WTC11 (cell line): ENCODE measurements around the gene DGCR8. TPM values are rescaled to one million over a fixed set of nuclear protein-coding genes. Genes with fewer than 3 reads are reported as not detected.

ENCODE experiments used
- ATAC-seq: fragments of 200-7000 bp; cut with Tn5 transposase; 2 replicates; pipeline ENCODE4 v1.10.0; 2021; ENCODE audit warnings: mild to moderate bottlenecking, moderate library complexity
- CTCF ChIA-PET: fragments of 300-600 bp; sonication (Branson Sonifier 250); formaldehyde crosslinking; loops from one replicate; lab custom pipeline; 2021; ENCODE audit warnings: antibody characterized with exemption; lab: Charles Lee
- POLR2A ChIA-PET: fragments of 350-600 bp; sonication (Branson Sonifier 250); formaldehyde crosslinking; loops from one replicate; lab custom pipeline; 2021; ENCODE audit warnings: antibody characterized with exemption; lab: Charles Lee
- DNase-seq: peaks from one replicate; pipeline ENCODE4 v3.0.0; 2021; ENCODE audit warnings: low spot score
- H3K27ac Mint-ChIP-seq: 2 replicates; pipeline ENCODE4 v1.8.0; 2021; ENCODE audit warnings: mixed read lengths
- H3K27me3 Mint-ChIP-seq: 2 replicates; pipeline ENCODE4 v1.8.0; 2021; ENCODE audit warnings: low read depth, mild to moderate bottlenecking, moderate library complexity, mixed read lengths
- H3K36me3 Mint-ChIP-seq: 2 replicates; pipeline ENCODE4 v1.8.0; 2021; ENCODE audit warnings: mixed read lengths
- H3K4me1 Mint-ChIP-seq: 2 replicates; pipeline ENCODE4 v1.8.0; 2022; ENCODE audit warnings: mixed read lengths
- H3K4me3 Mint-ChIP-seq: 2 replicates; pipeline ENCODE4 v1.8.0; 2021; ENCODE audit warnings: mild to moderate bottlenecking, moderate library complexity, mixed read lengths
- H3K9me3 Mint-ChIP-seq: 2 replicates; pipeline ENCODE4 v1.8.0; 2021; ENCODE audit warnings: mixed read lengths
- CBFB ChIP-seq: sonication (generic); formaldehyde crosslinking; IDR thresholded peaks from 2 replicates; pipeline ENCODE4 v1.8.1; 2022; ENCODE audit warnings: mild to moderate bottlenecking, low read depth, missing genetic modification reagents
- CREM ChIP-seq: sonication (generic); formaldehyde crosslinking; IDR thresholded peaks from 2 replicates; pipeline ENCODE4 v1.8.1; 2022; ENCODE audit warnings: mild to moderate bottlenecking, missing genetic modification reagents, moderate library complexity
- EMX1 ChIP-seq: fragments of 250-450 bp; sonication (Bioruptor Pico); IDR thresholded peaks from 2 replicates; pipeline ENCODE4 v1.8.0; 2021; ENCODE audit warnings: mild to moderate bottlenecking
- ETV6 ChIP-seq: sonication (generic); formaldehyde crosslinking; IDR thresholded peaks from 2 replicates; pipeline ENCODE4 v1.8.1; 2022; ENCODE audit warnings: mild to moderate bottlenecking, missing genetic modification reagents
- GRHL2 ChIP-seq: fragments of 250-450 bp; sonication (Bioruptor Pico); IDR thresholded peaks from 2 replicates; pipeline ENCODE4 v1.8.0; 2022; ENCODE audit warnings: mild to moderate bottlenecking, moderate library complexity; ENCODE audit not compliant: insufficient replicate concordance, severe bottlenecking
- HMGA2 ChIP-seq: fragments of 250-450 bp; sonication (Bioruptor Pico); IDR thresholded peaks from 2 replicates; pipeline ENCODE4 v1.4.0; 2021; ENCODE audit warnings: mild to moderate bottlenecking, moderate library complexity
- JUN ChIP-seq: sonication (generic); formaldehyde crosslinking; IDR thresholded peaks from 2 replicates; pipeline ENCODE4 v1.8.0; 2023; ENCODE audit warnings: mild to moderate bottlenecking, missing genetic modification reagents
- KAT7 ChIP-seq: sonication (generic); formaldehyde crosslinking; IDR thresholded peaks from 2 replicates; pipeline ENCODE4 v1.8.1; 2023; ENCODE audit warnings: missing genetic modification reagents, mild to moderate bottlenecking, borderline replicate concordance
- MAX ChIP-seq: sonication (generic); formaldehyde crosslinking; IDR thresholded peaks from 2 replicates; pipeline ENCODE4 v1.8.0; 2022; ENCODE audit warnings: mild to moderate bottlenecking, missing genetic modification reagents
- NFATC4 ChIP-seq: fragments of 250-450 bp; sonication (Bioruptor Pico); IDR thresholded peaks from 2 replicates; pipeline ENCODE4 v1.9.0; 2021; ENCODE audit warnings: mild to moderate bottlenecking
- NFE2L1 ChIP-seq: sonication (generic); formaldehyde crosslinking; IDR thresholded peaks from 2 replicates; pipeline ENCODE4 v1.8.1; 2023; ENCODE audit warnings: missing genetic modification reagents
- NFYB ChIP-seq: sonication (generic); formaldehyde crosslinking; conservative IDR thresholded peaks from 2 replicates; pipeline ENCODE4 v1.8.0; 2022; ENCODE audit warnings: low read depth, missing genetic modification reagents
- NR2C2 ChIP-seq: sonication (generic); formaldehyde crosslinking; IDR thresholded peaks from 2 replicates; pipeline ENCODE4 v1.8.0; 2022; ENCODE audit warnings: mild to moderate bottlenecking, missing genetic modification reagents
- SOX15 ChIP-seq: fragments of 250-450 bp; sonication (Bioruptor Pico); IDR thresholded peaks from 2 replicates; pipeline ENCODE4 v1.9.0; 2021; ENCODE audit warnings: mild to moderate bottlenecking
- SP1 ChIP-seq: sonication (generic); formaldehyde crosslinking; conservative IDR thresholded peaks from 2 replicates; pipeline ENCODE4 v1.8.1; 2022; ENCODE audit warnings: missing genetic modification reagents
- TEAD1 ChIP-seq: sonication (generic); formaldehyde crosslinking; IDR thresholded peaks from 2 replicates; pipeline ENCODE4 v1.8.0; 2022; ENCODE audit warnings: mild to moderate bottlenecking, missing genetic modification reagents
- TP53 ChIP-seq: sonication (generic); formaldehyde crosslinking; IDR thresholded peaks from 2 replicates; pipeline ENCODE4 v1.8.1; 2023; ENCODE audit warnings: mild to moderate bottlenecking, missing genetic modification reagents
- ZNF219 ChIP-seq: sonication (generic); formaldehyde crosslinking; IDR thresholded peaks from 2 replicates; pipeline ENCODE4 v1.8.0; 2023; ENCODE audit warnings: missing genetic modification reagents, mild to moderate bottlenecking, borderline replicate concordance
- ZNF416 ChIP-seq: fragments of 250-450 bp; sonication (Bioruptor Pico); IDR thresholded peaks from 2 replicates; pipeline ENCODE4 v1.9.0; 2021; ENCODE audit warnings: mild to moderate bottlenecking, inconsistent platforms
- total RNA-seq: library from RNA; stranded (reverse); gene quantifications from 3 replicates; pipeline ENCODE4 v1.2.3, GENCODE V29; 2021
- TF ChIP-seq, protein P1 (sequence below): sonication (generic); formaldehyde crosslinking; IDR thresholded peaks from 2 replicates; pipeline ENCODE4 v1.8.1; 2023; ENCODE audit warnings: mild to moderate bottlenecking, missing genetic modification reagents
- TF ChIP-seq, protein P2 (sequence below): sonication (generic); formaldehyde crosslinking; IDR thresholded peaks from 2 replicates; pipeline ENCODE4 v1.8.1; 2023; ENCODE audit warnings: mild to moderate bottlenecking, moderate library complexity, missing genetic modification reagents
- TF ChIP-seq, protein P3 (sequence below): sonication (generic); formaldehyde crosslinking; IDR thresholded peaks from 2 replicates; pipeline ENCODE4 v1.8.0; 2022; ENCODE audit warnings: mild to moderate bottlenecking, missing genetic modification reagents
- TF ChIP-seq, protein P4 (sequence below): sonication (generic); formaldehyde crosslinking; IDR thresholded peaks from 2 replicates; pipeline ENCODE4 v1.8.1; 2023; ENCODE audit warnings: mild to moderate bottlenecking, missing genetic modification reagents, moderate library complexity
- TF ChIP-seq, protein P5 (sequence below): sonication (generic); formaldehyde crosslinking; IDR thresholded peaks from 2 replicates; pipeline ENCODE4 v1.8.0; 2023; ENCODE audit warnings: missing genetic modification reagents
- TF ChIP-seq, protein P6 (sequence below): sonication (generic); formaldehyde crosslinking; conservative IDR thresholded peaks from 2 replicates; pipeline ENCODE4 v1.8.1; 2022; ENCODE audit warnings: mild to moderate bottlenecking, missing genetic modification reagents

The DGCR8 gene
- total RNA-seq, 1 experiment from 2014 or later = 55.0 TPM

DNA sequence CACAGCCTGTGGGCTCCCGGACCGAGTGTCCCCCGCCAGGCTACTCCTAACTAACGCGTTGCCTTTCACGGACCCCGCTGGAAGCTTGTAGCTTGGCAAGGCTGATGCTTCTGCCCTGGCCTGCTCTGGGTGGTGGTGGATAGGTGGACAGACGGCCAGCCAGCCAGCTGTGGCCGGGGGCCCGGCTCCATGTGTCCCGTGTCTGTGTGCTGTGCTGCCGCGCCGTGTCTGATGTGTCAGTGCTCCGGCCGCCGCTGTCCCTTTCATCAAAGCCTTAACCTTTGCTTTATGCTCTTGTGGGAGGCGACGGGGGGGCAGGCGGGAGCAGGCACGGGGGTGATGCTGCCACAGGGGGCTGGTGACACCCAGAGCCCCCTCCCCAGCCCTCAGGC lies 65.8 kb downstream of the DGCR8 start:
- TF ChIP-seq, protein P1, sequence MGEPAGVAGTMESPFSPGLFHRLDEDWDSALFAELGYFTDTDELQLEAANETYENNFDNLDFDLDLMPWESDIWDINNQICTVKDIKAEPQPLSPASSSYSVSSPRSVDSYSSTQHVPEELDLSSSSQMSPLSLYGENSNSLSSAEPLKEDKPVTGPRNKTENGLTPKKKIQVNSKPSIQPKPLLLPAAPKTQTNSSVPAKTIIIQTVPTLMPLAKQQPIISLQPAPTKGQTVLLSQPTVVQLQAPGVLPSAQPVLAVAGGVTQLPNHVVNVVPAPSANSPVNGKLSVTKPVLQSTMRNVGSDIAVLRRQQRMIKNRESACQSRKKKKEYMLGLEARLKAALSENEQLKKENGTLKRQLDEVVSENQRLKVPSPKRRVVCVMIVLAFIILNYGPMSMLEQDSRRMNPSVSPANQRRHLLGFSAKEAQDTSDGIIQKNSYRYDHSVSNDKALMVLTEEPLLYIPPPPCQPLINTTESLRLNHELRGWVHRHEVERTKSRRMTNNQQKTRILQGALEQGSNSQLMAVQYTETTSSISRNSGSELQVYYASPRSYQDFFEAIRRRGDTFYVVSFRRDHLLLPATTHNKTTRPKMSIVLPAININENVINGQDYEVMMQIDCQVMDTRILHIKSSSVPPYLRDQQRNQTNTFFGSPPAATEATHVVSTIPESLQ (CRISPR knock-in tag) = no peak
- TF ChIP-seq, protein P2, sequence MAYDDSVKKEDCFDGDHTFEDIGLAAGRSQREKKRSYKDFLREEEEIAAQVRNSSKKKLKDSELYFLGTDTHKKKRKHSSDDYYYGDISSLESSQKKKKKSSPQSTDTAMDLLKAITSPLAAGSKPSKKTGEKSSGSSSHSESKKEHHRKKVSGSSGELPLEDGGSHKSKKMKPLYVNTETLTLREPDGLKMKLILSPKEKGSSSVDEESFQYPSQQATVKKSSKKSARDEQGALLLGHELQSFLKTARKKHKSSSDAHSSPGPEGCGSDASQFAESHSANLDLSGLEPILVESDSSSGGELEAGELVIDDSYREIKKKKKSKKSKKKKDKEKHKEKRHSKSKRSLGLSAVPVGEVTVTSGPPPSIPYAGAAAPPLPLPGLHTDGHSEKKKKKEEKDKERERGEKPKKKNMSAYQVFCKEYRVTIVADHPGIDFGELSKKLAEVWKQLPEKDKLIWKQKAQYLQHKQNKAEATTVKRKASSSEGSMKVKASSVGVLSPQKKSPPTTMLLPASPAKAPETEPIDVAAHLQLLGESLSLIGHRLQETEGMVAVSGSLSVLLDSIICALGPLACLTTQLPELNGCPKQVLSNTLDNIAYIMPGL (CRISPR knock-in tag) = no peak
- TF ChIP-seq EMX1 (no peak), CREM (no peak), HMGA2 (CRISPR knock-in tag) (no peak), ZNF416 (CRISPR knock-in tag) (no peak), NFATC4 (CRISPR knock-in tag) (no peak), TEAD1 (CRISPR knock-in tag) (no peak)
- no peak overlapping the region for H3K4me3 Mint-ChIP-seq
- H3K27ac Mint-ChIP-seq = no peak overlapping the region
- H3K4me1 Mint-ChIP-seq = no peaks in the 10 kb centered on the region
- POLR2A ChIA-PET = no interaction called here
- no peaks in the 10 kb centered on the region for H3K36me3 Mint-ChIP-seq
- no peaks in the 10 kb centered on the region for H3K9me3 Mint-ChIP-seq
- H3K27me3 Mint-ChIP-seq = no peaks in the 10 kb centered on the region
- no peak for DNase-seq
- CTCF ChIA-PET = no interaction called here
- no peak for ATAC-seq

DNA sequence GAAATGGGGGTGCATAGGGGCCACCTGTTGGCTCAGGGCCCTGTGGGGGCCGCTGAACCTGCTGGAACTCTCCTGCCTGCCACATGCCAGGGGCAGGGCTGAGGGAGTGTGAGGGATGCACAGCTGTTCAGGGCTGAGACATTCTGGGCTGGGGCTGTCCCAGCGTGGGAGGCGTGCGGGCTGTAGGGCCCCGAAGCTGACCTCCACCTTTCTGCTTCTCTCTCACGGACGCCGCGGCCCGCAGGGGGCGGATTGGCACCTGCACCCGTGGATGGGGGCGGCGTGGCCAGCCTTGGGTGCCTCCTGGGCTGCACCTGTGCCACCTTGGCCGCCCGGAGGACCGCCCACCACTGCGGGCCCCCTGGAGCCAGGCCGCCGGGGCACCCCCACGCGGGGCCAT lies 66.7 kb downstream of the DGCR8 start:
- Mint-ChIP-seq H3K27ac (no peak overlapping the region; the same call in 1 of the 2 replicates), H3K9me3 (no peaks in the 10 kb centered on the region), H3K36me3 (no peaks in the 10 kb centered on the region), H3K27me3 (no peaks in the 10 kb centered on the region), H3K4me1 (no peaks in the 10 kb centered on the region), H3K4me3 (no peak overlapping the region)
- TF ChIP-seq, protein P3, sequence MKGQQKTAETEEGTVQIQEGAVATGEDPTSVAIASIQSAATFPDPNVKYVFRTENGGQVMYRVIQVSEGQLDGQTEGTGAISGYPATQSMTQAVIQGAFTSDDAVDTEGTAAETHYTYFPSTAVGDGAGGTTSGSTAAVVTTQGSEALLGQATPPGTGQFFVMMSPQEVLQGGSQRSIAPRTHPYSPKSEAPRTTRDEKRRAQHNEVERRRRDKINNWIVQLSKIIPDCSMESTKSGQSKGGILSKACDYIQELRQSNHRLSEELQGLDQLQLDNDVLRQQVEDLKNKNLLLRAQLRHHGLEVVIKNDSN (CRISPR knock-in tag) = no peak
- POLR2A ChIA-PET = no interaction called here
- ATAC-seq (no peak), DNase-seq (no peak)
- CTCF ChIA-PET = no interaction called here

DNA sequence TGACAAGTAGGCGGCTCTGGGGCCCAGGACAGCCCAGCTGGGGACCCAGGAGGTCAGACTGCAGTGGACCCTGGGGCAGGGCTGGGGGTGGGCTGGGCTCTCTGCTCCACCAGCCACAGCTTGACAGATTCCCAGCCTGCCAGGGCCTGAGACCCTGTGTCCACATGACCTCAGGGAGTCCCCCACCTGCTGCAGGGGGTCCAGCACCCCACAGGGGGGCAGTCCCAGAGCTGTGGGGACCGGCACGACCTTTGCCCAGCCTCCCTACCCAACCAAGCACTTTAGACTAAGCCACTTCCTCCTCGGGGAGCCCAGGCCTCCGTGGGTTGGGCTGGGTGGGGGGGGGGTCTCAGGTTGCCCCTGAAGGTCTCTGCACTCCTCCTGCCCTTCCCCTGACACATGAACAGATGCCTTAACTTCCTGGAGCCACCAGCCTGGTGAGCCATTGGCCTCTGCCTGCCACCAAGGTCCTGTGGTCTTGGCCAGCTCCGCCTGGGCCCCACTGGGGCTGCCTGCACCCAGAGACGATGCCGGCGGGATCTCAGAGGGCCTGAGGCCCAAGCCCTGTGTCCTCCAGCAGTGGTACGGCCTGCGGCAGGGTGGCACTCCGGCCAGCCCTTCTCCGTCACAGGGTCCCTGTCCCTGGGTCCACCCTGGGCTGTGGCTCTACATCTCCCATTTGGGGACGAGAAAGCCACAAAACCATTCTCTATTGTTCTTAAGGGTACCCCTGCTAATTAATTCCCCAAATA lies 67.4 kb downstream of the DGCR8 start:
- POLR2A ChIA-PET = no interaction called here
- H3K4me1 Mint-ChIP-seq = no peaks in the 10 kb centered on the region
- H3K4me3 Mint-ChIP-seq = no peak overlapping the region
- DNase-seq (no peak), ATAC-seq (no peak)
- no peaks in the 10 kb centered on the region for H3K36me3 Mint-ChIP-seq
- H3K9me3 Mint-ChIP-seq = no peaks in the 10 kb centered on the region
- no peaks in the 10 kb centered on the region for H3K27me3 Mint-ChIP-seq
- H3K27ac Mint-ChIP-seq = no peak overlapping the region
- TF ChIP-seq KAT7 (CRISPR knock-in tag) = no peak
- TF ChIP-seq SP1 (CRISPR knock-in tag) = no peak
- TF ChIP-seq SOX15 (CRISPR knock-in tag) = no peak
- TF ChIP-seq, protein P4, sequence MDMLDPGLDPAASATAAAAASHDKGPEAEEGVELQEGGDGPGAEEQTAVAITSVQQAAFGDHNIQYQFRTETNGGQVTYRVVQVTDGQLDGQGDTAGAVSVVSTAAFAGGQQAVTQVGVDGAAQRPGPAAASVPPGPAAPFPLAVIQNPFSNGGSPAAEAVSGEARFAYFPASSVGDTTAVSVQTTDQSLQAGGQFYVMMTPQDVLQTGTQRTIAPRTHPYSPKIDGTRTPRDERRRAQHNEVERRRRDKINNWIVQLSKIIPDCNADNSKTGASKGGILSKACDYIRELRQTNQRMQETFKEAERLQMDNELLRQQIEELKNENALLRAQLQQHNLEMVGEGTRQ (CRISPR knock-in tag) = no peak
- TF ChIP-seq, protein P2 (CRISPR knock-in tag) = no peak
- TF ChIP-seq ZNF219 (CRISPR knock-in tag) = no peak
- TF ChIP-seq, protein P5, sequence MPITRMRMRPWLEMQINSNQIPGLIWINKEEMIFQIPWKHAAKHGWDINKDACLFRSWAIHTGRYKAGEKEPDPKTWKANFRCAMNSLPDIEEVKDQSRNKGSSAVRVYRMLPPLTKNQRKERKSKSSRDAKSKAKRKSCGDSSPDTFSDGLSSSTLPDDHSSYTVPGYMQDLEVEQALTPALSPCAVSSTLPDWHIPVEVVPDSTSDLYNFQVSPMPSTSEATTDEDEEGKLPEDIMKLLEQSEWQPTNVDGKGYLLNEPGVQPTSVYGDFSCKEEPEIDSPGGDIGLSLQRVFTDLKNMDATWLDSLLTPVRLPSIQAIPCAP = no peak
- TF ChIP-seq TP53 (CRISPR knock-in tag) = no peak
- TF ChIP-seq MAX (CRISPR knock-in tag) = no peak
- no peak for TF ChIP-seq NR2C2 (CRISPR knock-in tag)
- TF ChIP-seq ETV6 = no peak
- no peak for TF ChIP-seq NFYB (CRISPR knock-in tag)
- TF ChIP-seq, protein P6, sequence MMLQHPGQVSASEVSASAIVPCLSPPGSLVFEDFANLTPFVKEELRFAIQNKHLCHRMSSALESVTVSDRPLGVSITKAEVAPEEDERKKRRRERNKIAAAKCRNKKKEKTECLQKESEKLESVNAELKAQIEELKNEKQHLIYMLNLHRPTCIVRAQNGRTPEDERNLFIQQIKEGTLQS = no peak
- TF ChIP-seq GRHL2 (CRISPR knock-in tag) = no peak
- TF ChIP-seq CBFB = no peak
- no peak for TF ChIP-seq JUN
- no peak for TF ChIP-seq NFE2L1 (CRISPR knock-in tag)
- CTCF ChIA-PET = interaction anchor here (1.7 kb wide), 1 partner anchor 10 kb away, joined by 5 read pairs; no protein-coding TSS in a partner anchor
